ENCODE results near the gene PARP15. TPM values are rescaled to one million over a fixed set of nuclear protein-coding genes. Genes with fewer than 3 reads are reported as not detected.
A peak's percentile ranks its signal among the peaks of the same experiment; 100 is the strongest.

PARP15 gene
- total RNA-seq (10 to 100 TPM; 37.3 to 74.9 (median 72.5) TPM), total RNA-seq (7.1 to 117 (median 49.8) reads per million in 29 experiments)
- total RNA-seq (2013) = 66.6 TPM

DNA sequence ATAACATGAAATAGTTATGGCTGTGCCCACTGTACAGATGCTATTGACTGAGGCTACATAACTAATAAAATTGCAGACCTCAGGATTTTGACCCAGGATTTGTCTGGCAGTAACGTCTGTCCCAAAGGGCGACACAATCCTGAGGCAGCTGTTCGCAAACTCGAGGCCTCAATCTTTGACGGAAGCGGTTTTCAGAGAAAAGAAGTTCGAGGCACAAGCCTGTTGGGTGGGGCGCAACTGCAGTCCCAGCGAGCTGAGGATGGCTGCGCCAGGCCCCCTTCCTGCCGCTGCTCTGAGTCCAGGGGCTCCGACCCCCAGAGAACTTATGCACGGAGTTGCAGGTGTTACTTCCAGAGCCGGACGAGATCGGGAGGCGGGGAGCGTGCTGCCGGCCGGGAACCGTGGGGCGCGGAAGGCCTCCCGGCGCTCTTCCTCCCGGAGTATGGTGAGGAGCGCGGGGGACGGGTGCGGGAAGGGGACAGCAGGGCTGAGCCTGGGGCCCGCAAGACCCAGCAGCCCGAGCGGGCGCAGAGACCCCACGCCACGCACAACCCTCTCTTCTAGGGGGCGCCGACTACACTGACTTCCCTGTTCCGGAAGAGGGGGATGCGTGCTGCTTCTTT lies at the start of gene PARP15:
PARP15 (plus strand) TSS at position 242 of the 623 bp plus-strand sequence; CDS start at position 260, 18 bp downstream.
- Mint-ChIP-seq H3K27me3 (no peaks in the 10 kb centered on the region), H3K27ac (peak within 1 kb of the TSS; percentile 100), H3K36me3 (peaks cover 32% of the 10 kb centered on the region), H3K4me3 (peak within 1 kb of the TSS; percentile 97 to 100 (median 99)), H3K4me1 (peaks cover 47 to 81% (median 57%) of the 10 kb centered on the region in 3 donors), H3K9me3 (peaks cover 2 to 12% (median 4%) of the 10 kb centered on the region in 3 donors)
- DNase-seq (peak in 34 of 35 experiments; percentile 13 to 64 (median 34)), ATAC-seq (replicated peaks in 1 of 4) (peak; percentile 76 to 84 (median 80))
- Histone ChIP-seq H3K27me3 (replicated peaks in 1 of 2; ENCODE audit: control insufficient read depth in 2 of 2, extremely low read depth in 1 of 2, insufficient read depth in 2 of 2, low read length in 1 of 2) (no peaks in the 10 kb centered on the region), H3K4me1 (ENCODE audit: control insufficient read depth in 1 of 2, extremely low read depth in 1 of 2, insufficient read depth in 2 of 2, low read length in 2 of 2) (peaks cover 18 to 22% of the 10 kb centered on the region in 2 experiments), H3K36me3 (ENCODE audit: control insufficient read depth in 2 of 2, extremely low read depth in 1 of 2, insufficient read depth in 1 of 2, low read length in 1 of 2) (peaks cover 0 to 14% of the 10 kb centered on the region in 2 donors), H3K27ac (ENCODE audit: low read length) (peak within 1 kb of the TSS; percentile 71), H3K9me3 (no peaks in the 10 kb centered on the region), H3K4me3 (ENCODE audit: control insufficient read depth in 1 of 2, extremely low read depth in 1 of 2, low read length in 1 of 2) (peak within 1 kb of the TSS; percentile 67 to 92)
- 2% methylated on average over 24 of the region's 40 CpGs for WGBS (ENCODE audit: insufficient coverage)
- ChIA-PET CTCF (interaction anchor here in 1 of 2 donors (1.4 kb wide), 1 partner anchor 102 kb away, joined by 9 read pairs; no protein-coding TSS in a partner anchor), POLR2A (interaction anchor here in 1 of 2 donors (0.7 kb wide), 1 partner anchor 127 kb away, joined by 5 read pairs; no protein-coding TSS in a partner anchor)

DNA sequence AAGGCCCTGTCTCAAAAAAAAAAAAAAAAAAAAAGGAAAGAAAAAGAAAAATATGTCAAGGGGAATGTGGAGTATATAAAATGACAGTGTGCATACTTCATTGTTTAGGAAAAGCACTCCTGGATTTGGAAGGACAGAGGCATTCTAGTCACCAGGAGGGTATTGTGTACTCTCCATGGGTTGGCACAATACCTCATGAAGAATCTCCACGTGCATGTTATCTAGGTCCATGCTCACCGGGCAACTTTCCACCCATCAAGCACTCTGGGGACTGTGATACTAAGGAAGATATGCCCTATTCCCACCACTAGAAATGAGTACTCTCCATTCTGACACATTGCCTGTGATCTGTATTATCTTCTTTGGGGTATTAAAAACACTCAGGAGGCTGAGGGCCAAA lies 47.3 kb upstream of the PARP15 start:
- Mint-ChIP-seq H3K27ac (no peak overlapping the region), H3K4me3 (no peak overlapping the region), H3K36me3 (peaks cover 48% of the 10 kb centered on the region), H3K27me3 (no peaks in the 10 kb centered on the region), H3K4me1 (peaks cover 0 to 9% (median 5%) of the 10 kb centered on the region in 3 donors), H3K9me3 (no peaks in the 10 kb centered on the region)
- no peak overlapping the region for H3K27ac ChIP-seq (ENCODE audit: low read length)
- no peak for ATAC-seq (replicated peaks in 1 of 4)
- no peak for DNase-seq
- ChIA-PET POLR2A (interaction anchor here in 1 of 2 donors (0.6 kb wide), 1 partner anchor 9 kb away, joined by 4 read pairs; no protein-coding TSS in a partner anchor), CTCF (no interaction called here)
- no peaks in the 10 kb centered on the region for H3K27me3 ChIP-seq (replicated peaks in 1 of 2; ENCODE audit: control insufficient read depth in 2 of 2, extremely low read depth in 1 of 2, insufficient read depth in 2 of 2, low read length in 1 of 2)
- no peak overlapping the region for H3K4me3 ChIP-seq (ENCODE audit: control insufficient read depth in 1 of 2, extremely low read depth in 1 of 2, low read length in 1 of 2)
- WGBS (ENCODE audit: insufficient coverage) = no CpG with 5 or more reads among the region's 2 CpGs
- H3K9me3 ChIP-seq = no peaks in the 10 kb centered on the region
- H3K4me1 ChIP-seq (ENCODE audit: control insufficient read depth in 1 of 2, extremely low read depth in 1 of 2, insufficient read depth in 2 of 2, low read length in 2 of 2) = no peaks in the 10 kb centered on the region
- peaks cover 0 to 51% of the 10 kb centered on the region in 2 donors for H3K36me3 ChIP-seq (ENCODE audit: control insufficient read depth in 2 of 2, extremely low read depth in 1 of 2, insufficient read depth in 1 of 2, low read length in 1 of 2)

DNA sequence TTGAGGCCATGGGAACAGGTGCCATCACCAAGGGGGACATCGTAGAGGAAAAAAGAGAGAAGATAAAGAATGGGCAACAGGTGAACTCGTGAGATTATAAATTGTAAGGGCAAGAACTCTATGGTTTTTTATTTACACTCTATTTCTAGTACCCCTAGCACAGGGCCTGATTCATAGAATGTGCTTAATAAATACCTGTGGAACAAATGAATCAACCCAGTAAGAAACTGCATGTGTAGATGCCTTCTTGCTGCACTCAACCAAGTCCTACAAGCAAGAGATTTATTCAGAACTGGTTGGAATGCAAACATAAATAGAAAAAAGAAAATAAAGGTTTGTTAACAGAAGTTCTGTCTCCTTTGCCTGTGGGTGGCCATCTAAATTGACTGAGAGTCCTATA lies 44.0 kb upstream of the PARP15 start:
- Histone ChIP-seq H3K27ac (ENCODE audit: low read length) (no peak overlapping the region), H3K27me3 (replicated peaks in 1 of 2; ENCODE audit: control insufficient read depth in 2 of 2, extremely low read depth in 1 of 2, insufficient read depth in 2 of 2, low read length in 1 of 2) (no peaks in the 10 kb centered on the region), H3K4me1 (ENCODE audit: control insufficient read depth in 1 of 2, extremely low read depth in 1 of 2, insufficient read depth in 2 of 2, low read length in 2 of 2) (no peaks in the 10 kb centered on the region), H3K4me3 (ENCODE audit: control insufficient read depth in 1 of 2, extremely low read depth in 1 of 2, low read length in 1 of 2) (no peak overlapping the region), H3K9me3 (no peaks in the 10 kb centered on the region), H3K36me3 (ENCODE audit: control insufficient read depth in 2 of 2, extremely low read depth in 1 of 2, insufficient read depth in 1 of 2, low read length in 1 of 2) (peaks cover 0 to 74% of the 10 kb centered on the region in 2 donors)
- H3K27me3 Mint-ChIP-seq = no peaks in the 10 kb centered on the region
- H3K36me3 Mint-ChIP-seq = peaks cover 60% of the 10 kb centered on the region
- DNase-seq (no peak), ATAC-seq (replicated peaks in 1 of 4) (no peak)
- H3K9me3 Mint-ChIP-seq = no peaks in the 10 kb centered on the region
- WGBS (ENCODE audit: insufficient coverage) = no CpG with 5 or more reads among the region's 2 CpGs
- no peak overlapping the region for H3K4me3 Mint-ChIP-seq
- H3K27ac Mint-ChIP-seq = peak overlapping the region; percentile 31 to 76
- CTCF ChIA-PET = no interaction called here
- peaks cover 6 to 15% (median 8%) of the 10 kb centered on the region in 3 donors for H3K4me1 Mint-ChIP-seq
- POLR2A ChIA-PET = no interaction called here

DNA sequence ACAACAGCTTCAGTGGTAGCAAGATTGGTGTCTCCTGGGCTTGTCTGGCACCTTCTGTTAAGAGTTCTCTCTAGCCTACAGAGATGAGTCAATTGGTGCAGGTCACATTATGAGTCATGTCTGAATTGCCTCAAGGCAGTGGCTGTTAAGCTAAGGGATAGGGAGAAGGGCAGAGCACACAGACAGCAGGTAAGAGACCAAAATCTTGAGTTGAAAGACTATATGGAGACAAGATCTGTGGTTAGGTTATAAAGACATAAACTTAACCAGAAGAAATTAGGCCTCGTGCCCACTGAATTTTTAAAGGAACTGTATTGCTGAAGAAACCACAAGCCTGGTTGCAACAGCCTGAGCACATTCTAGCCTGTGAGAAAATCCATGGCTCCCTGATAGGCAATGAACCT lies 43.5 kb upstream of the PARP15 start:
- Mint-ChIP-seq H3K4me3 (no peak overlapping the region), H3K9me3 (no peaks in the 10 kb centered on the region), H3K4me1 (peaks cover 6 to 19% (median 9%) of the 10 kb centered on the region in 3 donors), H3K27me3 (no peaks in the 10 kb centered on the region), H3K36me3 (peaks cover 60% of the 10 kb centered on the region), H3K27ac (peak overlapping the region; percentile 31 to 76)
- DNase-seq = no peak
- ChIA-PET POLR2A (no interaction called here), CTCF (no interaction called here)
- no peaks in the 10 kb centered on the region for H3K4me1 ChIP-seq (ENCODE audit: control insufficient read depth in 1 of 2, extremely low read depth in 1 of 2, insufficient read depth in 2 of 2, low read length in 2 of 2)
- H3K27me3 ChIP-seq (replicated peaks in 1 of 2; ENCODE audit: control insufficient read depth in 2 of 2, extremely low read depth in 1 of 2, insufficient read depth in 2 of 2, low read length in 1 of 2) = no peaks in the 10 kb centered on the region
- WGBS (ENCODE audit: insufficient coverage) = 0% methylated on average over 1 of the region's 1 CpG
- peaks cover 0 to 74% of the 10 kb centered on the region in 2 donors for H3K36me3 ChIP-seq (ENCODE audit: control insufficient read depth in 2 of 2, extremely low read depth in 1 of 2, insufficient read depth in 1 of 2, low read length in 1 of 2)
- no peaks in the 10 kb centered on the region for H3K9me3 ChIP-seq
- peak in 3 of 4 experiments; percentile 24 to 87 (median 49) for ATAC-seq (replicated peaks in 1 of 4)
- no peak overlapping the region for H3K27ac ChIP-seq (ENCODE audit: low read length)
- no peak overlapping the region for H3K4me3 ChIP-seq (ENCODE audit: control insufficient read depth in 1 of 2, extremely low read depth in 1 of 2, low read length in 1 of 2)

DNA sequence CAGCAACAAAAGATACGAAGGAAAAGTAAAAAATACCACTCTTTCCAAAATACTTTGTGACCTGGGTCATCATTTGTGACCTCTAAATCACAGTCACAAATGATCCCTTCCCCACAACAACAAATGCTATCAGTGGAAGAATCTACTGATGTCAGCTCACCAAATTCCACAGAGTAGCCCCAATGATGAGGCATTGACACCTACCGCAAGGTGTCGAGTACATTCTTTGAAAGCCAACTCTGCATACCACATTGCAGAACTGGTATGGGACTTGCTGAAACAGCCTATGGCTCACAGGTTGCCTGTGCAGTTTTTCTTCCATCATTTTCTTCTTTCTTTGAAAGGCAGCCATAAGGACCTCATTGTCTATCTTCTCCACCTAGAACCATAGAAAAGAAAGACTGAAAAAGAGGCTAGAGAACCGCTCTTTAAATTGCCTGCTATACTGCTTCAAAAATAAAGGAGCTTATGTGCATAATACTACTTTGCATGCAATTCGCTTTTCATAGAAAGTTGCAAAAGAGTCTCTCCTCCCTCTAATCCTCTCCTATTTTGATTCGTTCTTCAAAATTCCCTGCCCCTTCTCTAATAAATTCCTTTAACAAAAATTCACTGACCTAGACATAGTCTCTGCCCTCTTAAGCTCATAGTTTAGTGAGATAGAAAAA lies 41.4 kb upstream of the PARP15 start:
- Histone ChIP-seq H3K4me3 (ENCODE audit: control insufficient read depth in 1 of 2, extremely low read depth in 1 of 2, low read length in 1 of 2) (no peak overlapping the region), H3K9me3 (no peaks in the 10 kb centered on the region), H3K27ac (ENCODE audit: low read length) (no peak overlapping the region), H3K36me3 (ENCODE audit: control insufficient read depth in 2 of 2, extremely low read depth in 1 of 2, insufficient read depth in 1 of 2, low read length in 1 of 2) (peaks cover 0 to 87% of the 10 kb centered on the region in 2 donors), H3K4me1 (ENCODE audit: control insufficient read depth in 1 of 2, extremely low read depth in 1 of 2, insufficient read depth in 2 of 2, low read length in 2 of 2) (no peaks in the 10 kb centered on the region), H3K27me3 (replicated peaks in 1 of 2; ENCODE audit: control insufficient read depth in 2 of 2, extremely low read depth in 1 of 2, insufficient read depth in 2 of 2, low read length in 1 of 2) (no peaks in the 10 kb centered on the region)
- Mint-ChIP-seq H3K4me1 (peaks cover 14 to 22% (median 17%) of the 10 kb centered on the region in 3 donors), H3K9me3 (no peaks in the 10 kb centered on the region), H3K27me3 (no peaks in the 10 kb centered on the region), H3K27ac (peak overlapping the region in 1 of 2 donors; percentile 30), H3K4me3 (no peak overlapping the region), H3K36me3 (peaks cover 70% of the 10 kb centered on the region)
- 100% methylated on average over 3 of the region's 6 CpGs for WGBS (ENCODE audit: insufficient coverage)
- ChIA-PET POLR2A (no interaction called here), CTCF (interaction anchor here (1.0 kb wide), 2 partner anchors 10 to 143 kb away, joined by 3 to 4 read pairs; no protein-coding TSS in a partner anchor)
- DNase-seq (no peak), ATAC-seq (replicated peaks in 1 of 4) (no peak)

DNA sequence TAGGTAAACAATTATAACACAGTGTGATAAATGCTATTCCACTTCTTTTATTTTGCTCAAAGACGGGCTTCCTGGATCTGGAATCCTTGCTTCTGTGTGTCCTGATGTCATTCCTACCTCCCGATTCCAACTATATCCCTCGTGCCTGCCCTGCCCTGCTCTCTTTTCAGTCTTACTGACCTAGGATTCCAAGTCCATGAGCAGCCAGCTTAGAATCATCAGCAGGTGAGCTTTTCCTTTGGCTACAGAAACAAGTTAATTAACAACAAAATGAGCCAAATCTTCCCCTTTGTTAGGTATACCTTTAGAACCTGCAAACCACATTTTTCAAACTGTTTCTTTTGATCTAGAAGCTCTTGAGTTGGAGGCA lies 40.8 kb upstream of the PARP15 start:
- Mint-ChIP-seq H3K27me3 (no peaks in the 10 kb centered on the region), H3K4me3 (no peak overlapping the region), H3K9me3 (no peaks in the 10 kb centered on the region), H3K27ac (peak overlapping the region in 1 of 2 donors; percentile 30), H3K4me1 (peaks cover 14 to 22% (median 17%) of the 10 kb centered on the region in 3 donors), H3K36me3 (peaks cover 71% of the 10 kb centered on the region)
- H3K4me1 ChIP-seq (ENCODE audit: control insufficient read depth in 1 of 2, extremely low read depth in 1 of 2, insufficient read depth in 2 of 2, low read length in 2 of 2) = no peaks in the 10 kb centered on the region
- H3K27me3 ChIP-seq (replicated peaks in 1 of 2; ENCODE audit: control insufficient read depth in 2 of 2, extremely low read depth in 1 of 2, insufficient read depth in 2 of 2, low read length in 1 of 2) = no peaks in the 10 kb centered on the region
- no peak overlapping the region for H3K27ac ChIP-seq (ENCODE audit: low read length)
- no peak overlapping the region for H3K4me3 ChIP-seq (ENCODE audit: control insufficient read depth in 1 of 2, extremely low read depth in 1 of 2, low read length in 1 of 2)
- ChIA-PET POLR2A (no interaction called here), CTCF (interaction anchor here (1.0 kb wide), 2 partner anchors 11 to 144 kb away, joined by 3 to 4 read pairs; no protein-coding TSS in a partner anchor)
- WGBS (ENCODE audit: insufficient coverage) = 100% methylated on average over 3 of the region's 3 CpGs
- DNase-seq = no peak
- no peak for ATAC-seq (replicated peaks in 1 of 4)
- H3K36me3 ChIP-seq (ENCODE audit: control insufficient read depth in 2 of 2, extremely low read depth in 1 of 2, insufficient read depth in 1 of 2, low read length in 1 of 2) = peaks cover 0 to 85% of the 10 kb centered on the region in 2 donors
- H3K9me3 ChIP-seq = no peaks in the 10 kb centered on the region

All from T-cell (primary cell).